ENCODE results near the gene SLC45A1.

GRCh38 chr1:8293641-8294169 is 24.2 kb upstream of the SLC45A1 start:
- no peak for TF ChIP-seq POLR2A (IDR thresholded peaks at IDR 0.05; ENCODE audit: borderline replicate concordance, extremely low read depth, insufficient read depth, insufficient read length)
- no peak for TF ChIP-seq EZH2phosphoT487 (IDR thresholded peaks at IDR 0.05; ENCODE audit: borderline replicate concordance)
- TF ChIP-seq EZH2 (IDR thresholded peaks at IDR 0.05): no peak
- no peak for TF ChIP-seq EGR1 (IDR thresholded peaks at IDR 0.05; ENCODE audit: low read depth)
- TF ChIP-seq CTCF (IDR thresholded peaks at IDR 0.05 in 2 of 3, conservative IDR thresholded peaks at IDR 0.05 in 1 of 3; ENCODE audit: borderline replicate concordance in 1 of 3, insufficient read depth in 1 of 3, low read depth in 2 of 3, low read length in 2 of 3): no peak
- TF ChIP-seq, protein P1, sequence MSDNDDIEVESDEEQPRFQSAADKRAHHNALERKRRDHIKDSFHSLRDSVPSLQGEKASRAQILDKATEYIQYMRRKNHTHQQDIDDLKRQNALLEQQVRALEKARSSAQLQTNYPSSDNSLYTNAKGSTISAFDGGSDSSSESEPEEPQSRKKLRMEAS (IDR thresholded peaks at IDR 0.05): no peak
- no peak for TF ChIP-seq POLR2AphosphoS5 (IDR thresholded peaks at IDR 0.05; ENCODE audit: low read depth, low read length)
- TF ChIP-seq, protein P2, sequence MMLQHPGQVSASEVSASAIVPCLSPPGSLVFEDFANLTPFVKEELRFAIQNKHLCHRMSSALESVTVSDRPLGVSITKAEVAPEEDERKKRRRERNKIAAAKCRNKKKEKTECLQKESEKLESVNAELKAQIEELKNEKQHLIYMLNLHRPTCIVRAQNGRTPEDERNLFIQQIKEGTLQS (IDR thresholded peaks at IDR 0.05): no peak
- no peak for TF ChIP-seq RAD21 (IDR thresholded peaks at IDR 0.05; ENCODE audit: low read depth)
- no peak for TF ChIP-seq YY1 (IDR thresholded peaks at IDR 0.05; ENCODE audit: extremely low read depth, insufficient replicate concordance, low read depth, low read length)
- TF ChIP-seq ZNF274 (IDR thresholded peaks at IDR 0.05; ENCODE audit: low read depth, low read length): no peak
- TF ChIP-seq REST (IDR thresholded peaks at IDR 0.05; ENCODE audit: low read depth): no peak
- TF ChIP-seq CEBPB (IDR thresholded peaks at IDR 0.05; ENCODE audit: low read depth): no peak

Data from HCT116 (cell line).